Measurements from ENCODE around the gene UPF1.
"Not testable (repeated sequence)": the region's sequence is repeated elsewhere in the genome, so short reads cannot be mapped to it uniquely, and the experiment has no call there.

UPF1 gene

GRCh38 chr19:18905513-18906236, 73.9 kb downstream of the UPF1 start:
- H3K4me3 Mint-ChIP-seq, result no peak overlapping the region

DNA sequence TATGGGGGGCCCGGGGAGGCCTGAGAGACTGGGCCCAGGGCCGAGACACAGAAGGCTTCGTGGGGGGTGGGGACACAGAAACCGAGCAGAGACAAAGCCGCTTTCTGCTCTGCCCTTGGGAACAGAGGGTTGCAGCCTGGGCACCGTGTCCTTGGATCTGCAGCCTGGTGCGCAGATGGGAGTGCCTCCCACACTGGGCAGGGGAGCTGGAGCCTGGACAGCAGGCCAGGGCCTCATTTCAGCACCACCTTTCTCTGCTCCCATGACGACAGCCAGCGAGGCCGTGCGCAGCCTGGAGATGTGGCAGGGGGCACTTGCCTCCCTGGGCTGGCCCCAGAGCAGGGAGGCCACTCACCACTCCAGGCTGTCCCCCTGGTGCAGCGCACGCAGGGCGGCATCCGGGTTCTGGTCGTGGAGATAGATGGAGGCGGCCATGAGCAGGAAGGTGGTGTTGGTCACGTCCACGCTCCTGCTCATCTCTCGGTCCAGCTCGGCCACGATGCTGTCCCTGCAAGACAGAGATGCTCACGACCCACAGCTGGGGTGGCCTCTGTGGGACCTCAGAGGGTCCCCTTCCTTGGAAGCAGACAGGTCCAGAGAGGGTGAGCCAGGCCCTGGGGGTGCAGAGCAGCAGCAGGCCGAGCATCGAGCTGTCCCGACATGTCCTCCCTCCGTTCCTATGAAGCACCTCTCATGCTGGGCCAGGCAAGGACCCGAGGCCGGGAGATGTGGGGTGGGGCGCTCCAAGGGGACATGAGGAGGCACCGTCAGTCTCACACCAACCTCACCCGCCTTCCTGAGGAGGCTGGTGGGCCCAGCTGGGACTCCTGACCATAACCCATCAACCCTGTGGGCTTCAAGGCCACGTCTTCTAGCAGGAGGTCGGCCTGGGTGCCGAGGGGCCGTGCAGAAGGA, 75.1 kb downstream of the UPF1 start:
- H3K27me3 Mint-ChIP-seq, result no peaks in the 10 kb centered on the region
- no peak overlapping the region for H3K4me3 Mint-ChIP-seq
- no peak for DNase-seq (ENCODE audit: low spot score in 2 of 2)
- no peak overlapping the region for H3K27ac Mint-ChIP-seq (ENCODE audit: low read depth)
- H3K4me1 Mint-ChIP-seq, result no peaks in the 10 kb centered on the region
- H3K9me3 Mint-ChIP-seq, result no peaks in the 10 kb centered on the region
- ATAC-seq (replicated peaks; ENCODE audit: extremely low read depth, poor library complexity, severe bottlenecking), result no peak
- peaks cover 31% of the 10 kb centered on the region for H3K36me3 Mint-ChIP-seq (ENCODE audit: insufficient read depth)

More at GRCh38 chr19:18905513-18906236, 73.9 kb downstream of the UPF1 start:
- Mint-ChIP-seq H3K27me3 (no peaks in the 10 kb centered on the region), H3K27ac (ENCODE audit: low read depth) (peak overlapping the region; percentile 81), H3K36me3 (ENCODE audit: insufficient read depth) (peaks cover 34% of the 10 kb centered on the region), H3K9me3 (no peaks in the 10 kb centered on the region), H3K4me1 (no peaks in the 10 kb centered on the region)
- no peak for ATAC-seq (replicated peaks; ENCODE audit: extremely low read depth, poor library complexity, severe bottlenecking)
- DNase-seq (ENCODE audit: low spot score in 2 of 2), result no peak

GRCh38 chr19:18908917-18909619, 77.3 kb downstream of the UPF1 start:
- Mint-ChIP-seq H3K4me1 (peaks cover 12% of the 10 kb centered on the region), H3K9me3 (no peaks in the 10 kb centered on the region), H3K4me3 (no peak overlapping the region), H3K27ac (ENCODE audit: low read depth) (peak overlapping the region; percentile 82), H3K27me3 (no peaks in the 10 kb centered on the region), H3K36me3 (ENCODE audit: insufficient read depth) (peaks cover 33% of the 10 kb centered on the region)
- DNase-seq (ENCODE audit: low spot score in 2 of 2) (no peak), ATAC-seq (replicated peaks; ENCODE audit: extremely low read depth, poor library complexity, severe bottlenecking) (no peak)

GRCh38 chr19:18910010-18910409, 78.3 kb downstream of the UPF1 start:
- peaks cover 16% of the 10 kb centered on the region for H3K4me1 Mint-ChIP-seq
- no peak for ATAC-seq (replicated peaks; ENCODE audit: extremely low read depth, poor library complexity, severe bottlenecking)
- peaks cover 37% of the 10 kb centered on the region for H3K36me3 Mint-ChIP-seq (ENCODE audit: insufficient read depth)
- H3K27ac Mint-ChIP-seq (ENCODE audit: low read depth), result peak overlapping the region; percentile 82
- H3K27me3 Mint-ChIP-seq, result no peaks in the 10 kb centered on the region
- no peak for DNase-seq (ENCODE audit: low spot score in 2 of 2)
- no peak overlapping the region for H3K4me3 Mint-ChIP-seq
- H3K9me3 Mint-ChIP-seq, result no peaks in the 10 kb centered on the region

DNA sequence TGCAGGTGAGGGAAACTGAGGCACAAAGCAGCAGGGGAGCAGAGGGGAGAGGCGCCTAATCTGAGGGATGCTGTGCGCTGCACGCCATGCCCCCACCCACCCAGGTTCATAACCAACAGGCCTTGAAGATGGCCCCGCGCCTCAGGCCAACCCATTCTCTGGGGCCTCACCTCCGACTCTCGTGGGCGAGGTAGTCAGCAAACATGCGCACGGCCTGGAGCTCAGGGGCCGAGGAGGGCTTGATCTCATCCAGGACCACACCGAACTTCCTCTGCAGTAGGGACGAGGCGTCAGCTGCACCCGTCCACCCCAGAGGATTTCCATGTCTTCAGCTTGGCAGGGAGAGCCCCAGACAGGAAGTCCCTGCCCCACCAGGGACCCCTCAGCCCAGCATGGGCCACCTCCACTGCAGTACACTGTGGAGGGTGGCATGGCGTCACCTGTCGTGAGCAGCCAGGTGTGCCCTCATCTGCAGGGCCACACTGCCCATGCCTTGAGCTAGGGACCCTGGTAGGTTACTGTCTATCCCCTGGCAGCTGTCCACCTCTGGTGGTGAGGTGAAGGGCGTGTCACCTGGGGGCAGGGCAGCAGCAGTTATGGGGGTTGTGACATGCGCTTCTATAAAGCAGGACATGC, 79.2 kb downstream of the UPF1 start:
- no peak for ATAC-seq (replicated peaks; ENCODE audit: extremely low read depth, poor library complexity, severe bottlenecking)
- Mint-ChIP-seq H3K27ac (ENCODE audit: low read depth) (no peak overlapping the region), H3K4me1 (peaks cover 19% of the 10 kb centered on the region), H3K4me3 (no peak overlapping the region), H3K9me3 (no peaks in the 10 kb centered on the region), H3K27me3 (no peaks in the 10 kb centered on the region), H3K36me3 (ENCODE audit: insufficient read depth) (peaks cover 30% of the 10 kb centered on the region)
- DNase-seq (ENCODE audit: low spot score in 2 of 2), result no peak

GRCh38 chr19:18912933-18913332, 81.2 kb downstream of the UPF1 start:
- peaks cover 21% of the 10 kb centered on the region for H3K36me3 Mint-ChIP-seq (ENCODE audit: insufficient read depth)
- no peaks in the 10 kb centered on the region for H3K9me3 Mint-ChIP-seq
- no peak overlapping the region for H3K27ac Mint-ChIP-seq (ENCODE audit: low read depth)
- ATAC-seq (replicated peaks; ENCODE audit: extremely low read depth, poor library complexity, severe bottlenecking), result no peak
- peaks cover 31% of the 10 kb centered on the region for H3K4me1 Mint-ChIP-seq
- no peak for DNase-seq (ENCODE audit: low spot score in 2 of 2)
- no peak overlapping the region for H3K4me3 Mint-ChIP-seq
- H3K27me3 Mint-ChIP-seq, result no peaks in the 10 kb centered on the region

DNA sequence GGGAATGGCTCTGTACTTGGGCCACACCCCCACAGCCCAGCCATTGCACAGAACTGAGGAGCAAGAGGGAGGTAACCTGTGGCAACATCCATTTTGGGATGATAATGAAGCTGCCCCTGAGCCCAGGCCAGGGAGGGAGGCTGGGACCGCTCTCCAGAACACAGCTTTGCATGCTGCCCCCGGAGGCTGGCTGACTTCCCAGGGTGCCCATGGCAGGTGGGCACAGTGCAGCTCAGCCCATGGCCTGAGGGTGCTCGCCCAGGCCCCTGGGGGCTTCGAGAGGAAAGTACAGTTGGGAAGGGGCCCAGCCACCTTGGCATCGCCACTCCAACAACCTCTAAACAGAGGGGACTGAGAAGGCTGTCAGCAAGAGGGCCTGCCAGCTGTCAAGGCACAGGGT, 81.7 kb downstream of the UPF1 start:
- peaks cover 20% of the 10 kb centered on the region for H3K36me3 Mint-ChIP-seq (ENCODE audit: insufficient read depth)
- peaks cover 34% of the 10 kb centered on the region for H3K4me1 Mint-ChIP-seq
- no peak for ATAC-seq (replicated peaks; ENCODE audit: extremely low read depth, poor library complexity, severe bottlenecking)
- no peak for DNase-seq (ENCODE audit: low spot score in 2 of 2)
- no peaks in the 10 kb centered on the region for H3K9me3 Mint-ChIP-seq
- no peaks in the 10 kb centered on the region for H3K27me3 Mint-ChIP-seq
- H3K27ac Mint-ChIP-seq (ENCODE audit: low read depth), result no peak overlapping the region
- no peak overlapping the region for H3K4me3 Mint-ChIP-seq

- Mint-ChIP-seq H3K36me3 (ENCODE audit: insufficient read depth) (peaks cover 25% of the 10 kb centered on the region), H3K4me3 (no peak overlapping the region), H3K4me1 (peaks cover 44% of the 10 kb centered on the region), H3K27ac (ENCODE audit: low read depth) (no peak overlapping the region), H3K27me3 (no peaks in the 10 kb centered on the region), H3K9me3 (no peaks in the 10 kb centered on the region)
- no peak for DNase-seq (ENCODE audit: low spot score in 2 of 2)
- no peak for ATAC-seq (replicated peaks; ENCODE audit: extremely low read depth, poor library complexity, severe bottlenecking)
Measured at GRCh38 chr19:18915639-18916038, 83.9 kb downstream of the UPF1 start.

- not testable (repeated sequence) for H3K27me3 Mint-ChIP-seq; ATAC-seq (replicated peaks; ENCODE audit: extremely low read depth, poor library complexity, severe bottlenecking); DNase-seq (ENCODE audit: low spot score in 2 of 2); H3K9me3 Mint-ChIP-seq
- Mint-ChIP-seq H3K4me3 (peak overlapping the region; percentile 79), H3K27ac (ENCODE audit: low read depth) (peak overlapping the region; percentile 93), H3K4me1 (peaks cover 48% of the 10 kb centered on the region), H3K36me3 (ENCODE audit: insufficient read depth) (peaks cover 21% of the 10 kb centered on the region)
Measured at GRCh38 chr19:18917593-18917992, 85.8 kb downstream of the UPF1 start.

Measured in central memory CD8-positive, alpha-beta T cell (primary cell).